Stimulated activated CD8-positive, alpha-beta memory T cell treated with anti-CD3 and anti-CD28 coated beads, Interleukin-4, amount 100 ng/mL, for 4 hours (primary cell): ENCODE results near the gene ZNF611.
A peak's percentile ranks its signal among the peaks of the same experiment; 100 is the strongest.
"Not testable (repeated sequence)": the region's sequence is repeated elsewhere in the genome, so short reads cannot be mapped to it uniquely, and the experiment has no call there.

Experiments used
- DNase-seq, 2 donors: peaks; one replicate each; pipeline ENCODE4 v3.0.0-alpha.2; 2020; ENCODE audit warnings: low read depth in 2 of 2, low spot score in 1 of 2

The ZNF611 gene

GRCh38 chr19:52720541-52720940 is 14.3 kb downstream of the ZNF611 start:
- not testable (repeated sequence) for DNase-seq

- DNase-seq, result no peak
Measured at GRCh38 chr19:52716522-52716921, 18.3 kb downstream of the ZNF611 start.

GRCh38 chr19:52715902-52716301 is 18.9 kb downstream of the ZNF611 start:
- DNase-seq, result peak in 1 of 2 donors; percentile 5

GRCh38 chr19:52715330-52715729 is 19.5 kb downstream of the ZNF611 start:
- DNase-seq, result not testable (repeated sequence)

- not testable (repeated sequence) for DNase-seq
Measured at GRCh38 chr19:52713051-52713450, 21.8 kb downstream of the ZNF611 start.

GRCh38 chr19:52711661-52712060 is 23.2 kb downstream of the ZNF611 start:
- not testable (repeated sequence) for DNase-seq

GRCh38 chr19:52710538-52710937 is 24.3 kb downstream of the ZNF611 start:
- DNase-seq, result no peak

GRCh38 chr19:52705615-52706014 is 29.2 kb downstream of the ZNF611 start:
- not testable (repeated sequence) for DNase-seq

- no peak for DNase-seq
Measured at GRCh38 chr19:52703917-52704316, 30.9 kb downstream of the ZNF611 start.

GRCh38 chr19:52700673-52701072 is 34.2 kb downstream of the ZNF611 start:
- no peak for DNase-seq

GRCh38 chr19:52699555-52699954 is 35.3 kb downstream of the ZNF611 start:
- DNase-seq, result not testable (repeated sequence)

- DNase-seq, result no peak
Measured at GRCh38 chr19:52695996-52696395, 38.8 kb downstream of the ZNF611 start.

- no peak for DNase-seq
Measured at GRCh38 chr19:52694921-52695320, 39.9 kb downstream of the ZNF611 start.

GRCh38 chr19:52694281-52694680 is 40.6 kb downstream of the ZNF611 start:
- not testable (repeated sequence) for DNase-seq

GRCh38 chr19:52692431-52693008 is 42.3 kb downstream of the ZNF611 start:
- DNase-seq, result no peak

- DNase-seq, result no peak
Measured at GRCh38 chr19:52691737-52692136, 43.1 kb downstream of the ZNF611 start.

- DNase-seq, result no peak
Measured at GRCh38 chr19:52691215-52691610, 43.6 kb downstream of the ZNF611 start.

- peak; percentile 76 to 84 for DNase-seq
Measured at GRCh38 chr19:52690369-52691214, 44.3 kb downstream of the ZNF611 start.

- peak in 1 of 2 donors; percentile 2 for DNase-seq
Measured at GRCh38 chr19:52689843-52690368, 44.9 kb downstream of the ZNF611 start.

- DNase-seq, result not testable (repeated sequence)
Measured at GRCh38 chr19:52688925-52689796, 45.7 kb downstream of the ZNF611 start.

- no peak for DNase-seq
Measured at GRCh38 chr19:52688335-52688734, 46.5 kb downstream of the ZNF611 start.
